SK-N-MC (cell line): ENCODE measurements around the gene LTA.

Source experiments
- EZH2 ChIP-seq: fragments of 200-600 bp; sonication (generic); IDR thresholded peaks from one replicate; pipeline ENCODE4 v1.6.1; 2017; ENCODE audit warnings: antibody characterized with exemption
- POLR2AphosphoS5 ChIP-seq: IDR thresholded peaks from 2 replicates; pipeline ENCODE4 v1.6.1; 2012; ENCODE audit warnings: mild to moderate bottlenecking, low read depth, low read length, borderline replicate concordance

DNA sequence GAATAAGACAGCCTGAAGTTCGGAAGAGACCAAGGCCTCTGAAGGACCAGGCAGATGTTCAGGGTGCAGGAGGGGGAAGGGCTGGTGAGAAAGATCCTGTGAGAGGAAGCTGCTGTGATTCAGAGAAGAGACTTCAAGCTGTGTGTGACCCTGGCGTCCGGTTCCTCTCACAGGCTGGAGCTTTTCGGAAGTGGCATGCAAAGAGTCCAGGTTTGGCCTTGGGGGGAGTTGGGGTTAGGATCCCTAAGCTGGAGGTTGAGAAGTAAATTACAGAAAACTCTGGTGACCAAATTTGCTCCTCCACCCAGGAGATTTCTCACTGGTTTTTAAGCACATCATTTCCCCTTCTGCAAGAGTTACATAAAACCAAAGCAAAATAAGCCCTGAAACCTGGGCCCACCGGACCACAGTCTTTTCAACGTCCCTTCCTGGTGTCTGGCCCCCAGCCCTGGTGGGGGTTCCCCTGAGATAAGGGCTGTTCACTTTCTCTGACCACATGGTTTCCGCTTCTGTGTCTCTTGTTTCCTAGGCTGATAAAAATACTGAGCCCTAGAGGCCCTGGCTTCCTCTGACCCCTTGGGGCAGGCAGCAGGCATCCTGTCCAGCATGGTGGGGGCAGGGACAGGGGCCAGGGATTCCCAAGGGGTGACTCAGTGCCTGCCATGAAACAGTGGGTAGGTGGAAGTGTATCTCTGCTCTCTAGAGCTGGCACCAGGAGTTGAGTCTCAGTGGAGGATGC is 12.0 kb upstream of the LTA start:
- TF ChIP-seq EZH2 (no peak), POLR2AphosphoS5 (no peak)
